SK-N-SH (cell line): Measurements from ENCODE around the gene TTC21A. TPM values are rescaled to one million over a fixed set of nuclear protein-coding genes. Genes with fewer than 3 reads are reported as not detected.

Source experiments
- CTCF ChIA-PET: fragments of 300-600, 350-600 bp; formaldehyde crosslinking; extraction: SDS; loops from one replicate; lab custom pipeline; 2021; lab: Yijun Ruan, JAX
- POLR2A ChIA-PET: fragments of 350-600 bp; sonication (Branson Sonifier 250); formaldehyde crosslinking; extraction: SDS; loops from one replicate; lab custom pipeline; 2020; ENCODE audit warnings: antibody characterized with exemption, inconsistent platforms; lab: Yijun Ruan, JAX
- DNase-seq: peaks from one replicate; pipeline ENCODE4 v3.0.0; 2012
- H2AFZ ChIP-seq: fragments of 200-600 bp; sonication (generic); 2 replicates; pipeline ENCODE4 v1.8.1; 2016; ENCODE audit warnings: antibody characterized with exemption, mild to moderate bottlenecking, low read depth
- H3F3A ChIP-seq: fragments of 200-600 bp; sonication (generic); replicated peaks from 2 replicates; pipeline ENCODE3; 2016; ENCODE audit warnings: antibody characterized with exemption, mild to moderate bottlenecking; ENCODE audit not compliant: insufficient read depth
- H3K27ac ChIP-seq, 2 experiments: fragments of 200-500 bp in 1 of 2; fragments of 200-600 bp in 1 of 2; sonication (Bioruptor generic) in 1 of 2; sonication (generic), shearing (Covaris generic) in 1 of 2; 2 replicates each; pipeline versions ENCODE4 v1.5.1 to v1.6.1; 2014 to 2016; ENCODE audit warnings: low read depth in 2 of 2, inconsistent platforms in 1 of 2, low read length in 1 of 2, mild to moderate bottlenecking in 1 of 2, mixed read lengths in 1 of 2
- H3K27me3 ChIP-seq: fragments of 200-600 bp; sonication (generic), shearing (Covaris generic); 2 replicates; pipeline ENCODE4 v1.6.1; 2016; ENCODE audit warnings: mixed run types; ENCODE audit not compliant: insufficient read depth
- H3K36me3 ChIP-seq, 2 experiments: fragments of 200-500 bp in 1 of 2; fragments of 200-600 bp in 1 of 2; sonication (Bioruptor generic) in 1 of 2; sonication (generic) in 1 of 2; replicated peaks in 1 of 2; 2 replicates each; pipeline versions ENCODE3 to v1.5.1; 2014 to 2016; ENCODE audit warnings: low read length in 1 of 2, mild to moderate bottlenecking in 1 of 2; ENCODE audit not compliant: insufficient read depth in 2 of 2, control insufficient read depth in 1 of 2
- H3K4me1 ChIP-seq, 2 experiments: fragments of 200-500 bp in 1 of 2; fragments of 200-600 bp in 1 of 2; sonication (Bioruptor generic) in 1 of 2; sonication (generic), shearing (Covaris generic) in 1 of 2; 2 replicates each; pipeline versions ENCODE4 v1.5.1 to v1.6.1; 2014 to 2016; ENCODE audit warnings: low read depth in 1 of 2, low read length in 1 of 2, mixed run types in 1 of 2; ENCODE audit not compliant: insufficient read depth in 2 of 2, control insufficient read depth in 1 of 2
- H3K4me2 ChIP-seq: fragments of 200-600 bp; sonication (generic), shearing (Covaris generic); 2 replicates; pipeline ENCODE4 v1.6.1; 2017; ENCODE audit warnings: mixed run types
- H3K4me3 ChIP-seq, 2 experiments: fragments of 200-500 bp in 1 of 2; fragments of 200-600 bp in 1 of 2; sonication (Bioruptor generic) in 1 of 2; sonication (generic), shearing (Covaris generic) in 1 of 2; 2 replicates each; pipeline versions ENCODE4 v1.5.1 to v1.8.1; 2014 to 2016; ENCODE audit warnings: low read depth in 2 of 2, inconsistent platforms in 1 of 2, low read length in 1 of 2, mild to moderate bottlenecking in 1 of 2, mixed read lengths in 1 of 2, moderate library complexity in 1 of 2
- H3K79me2 ChIP-seq: fragments of 200-600 bp; sonication (generic); 2 replicates; pipeline ENCODE4 v1.8.1; 2017; ENCODE audit warnings: mild to moderate bottlenecking; ENCODE audit not compliant: insufficient read depth
- H3K9ac ChIP-seq: fragments of 200-600 bp; sonication (generic); 2 replicates; pipeline ENCODE4 v1.6.1; 2017; ENCODE audit warnings: mixed run types
- H3K9me2 ChIP-seq: fragments of 200-600 bp; sonication (generic); 2 replicates; pipeline ENCODE4 v1.6.1; 2017; ENCODE audit warnings: mixed run types
- H3K9me3 ChIP-seq: fragments of 200-600 bp; sonication (generic); 2 replicates; pipeline ENCODE4 v1.6.1; 2017; ENCODE audit warnings: mixed run types, mild to moderate bottlenecking, moderate library complexity
- H4K20me1 ChIP-seq: fragments of 200-600 bp; sonication (generic); 2 replicates; pipeline ENCODE4 v1.6.1; 2017; ENCODE audit warnings: mild to moderate bottlenecking, mixed run types; ENCODE audit not compliant: insufficient read depth
- EP300 ChIP-seq, 2 experiments: IDR thresholded peaks; 2 replicates each; pipeline versions ENCODE4 v1.4.0 to v1.6.1; 2012; ENCODE audit warnings: borderline replicate concordance in 1 of 2, low read depth in 1 of 2, low read length in 1 of 2
- EZH2phosphoT487 ChIP-seq: fragments of 200-600 bp; sonication (generic); IDR thresholded peaks from 2 replicates; pipeline ENCODE4 v1.6.1; 2017; ENCODE audit warnings: low read depth, mixed run types, mild to moderate bottlenecking, antibody characterized with exemption, moderate library complexity, borderline replicate concordance
- FOSL2 ChIP-seq: IDR thresholded peaks from 2 replicates; pipeline ENCODE4 v1.4.0; 2012; ENCODE audit warnings: low read depth, mild to moderate bottlenecking, moderate library complexity, borderline replicate concordance
- FOXM1 ChIP-seq: IDR thresholded peaks from 2 replicates; pipeline ENCODE4 v1.4.0; 2012; ENCODE audit warnings: low read depth, mild to moderate bottlenecking
- JUND ChIP-seq: IDR thresholded peaks from 2 replicates; pipeline ENCODE4 v1.4.0; 2012
- NFIC ChIP-seq: IDR thresholded peaks from 2 replicates; pipeline ENCODE4 v1.4.0; 2012; ENCODE audit warnings: borderline replicate concordance
- RAD21 ChIP-seq: IDR thresholded peaks from 2 replicates; pipeline ENCODE4 v1.6.1; 2012; ENCODE audit warnings: mild to moderate bottlenecking, low read length
- RCOR1 ChIP-seq: fragments of 150-350 bp; IDR thresholded peaks from 2 replicates; pipeline ENCODE4 v1.6.1; 2017; ENCODE audit warnings: antibody characterized with exemption, low read length
- TEAD4 ChIP-seq: IDR thresholded peaks from 2 replicates; pipeline ENCODE4 v1.4.0; 2012; ENCODE audit warnings: mild to moderate bottlenecking, borderline replicate concordance; ENCODE audit not compliant: insufficient read depth
- YY1 ChIP-seq: IDR thresholded peaks from 2 replicates; pipeline ENCODE4 v1.4.0; 2012; ENCODE audit warnings: low read depth, mild to moderate bottlenecking
- WGBS: methylation state at CpG from one replicate; pipeline ENCODE4 v1.1.6; 2017; ENCODE audit warnings: low lambda C conversion rate; 5-methylcytosine and 5-hydroxymethylcytosine counted together
- polyA plus RNA-seq, 3 experiments: library from polyadenylated mRNA; depleted of rRNA; stranded (reverse); fragments of >200 nt; gene quantifications; 2 replicates each; pipeline ENCODE4 v1.2.3, GENCODE V29; 2012
- TF ChIP-seq, protein P1 (sequence below): fragments of 150-350 bp; IDR thresholded peaks from 2 replicates; pipeline ENCODE4 v1.6.1; 2017; ENCODE audit warnings: antibody characterized with exemption, low read length, low read depth, borderline replicate concordance
- TF ChIP-seq, protein P2 (sequence below): IDR thresholded peaks from 2 replicates; pipeline ENCODE4; 2012
- TF ChIP-seq, protein P3 (sequence below): IDR thresholded peaks from 2 replicates; pipeline ENCODE4 v1.4.0; 2012; ENCODE audit warnings: low read depth
- TF ChIP-seq, protein P4 (sequence below): fragments of 200-600 bp; sonication (generic); IDR thresholded peaks from 2 replicates; pipeline ENCODE4 v1.6.1; 2017; ENCODE audit warnings: antibody characterized with exemption, mild to moderate bottlenecking, moderate library complexity

Gene TTC21A
- polyA plus RNA-seq, 1 of the 3 experiments (the other 2 are of a cell fraction) = 3.9 TPM

DNA sequence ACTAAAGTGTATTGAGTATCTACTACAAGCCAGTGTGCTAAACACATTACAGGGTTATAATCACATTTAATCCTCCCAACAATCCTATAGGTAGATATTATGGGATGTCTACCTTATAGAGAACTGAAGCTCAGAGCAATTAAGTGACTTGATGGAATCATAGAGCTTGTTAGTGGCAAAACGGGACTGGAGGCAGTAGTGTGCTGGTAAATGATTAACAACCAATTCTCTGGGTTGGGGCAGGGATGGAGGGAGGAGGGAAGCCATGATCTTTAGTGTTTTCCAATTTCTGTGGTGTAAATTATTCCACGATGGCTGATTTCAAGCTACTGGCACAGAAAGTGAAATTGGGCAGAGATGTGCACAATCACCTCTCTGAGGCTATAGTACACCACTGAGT is 64.4 kb downstream of the TTC21A start:
- no peaks in the 10 kb centered on the region for H3K36me3 ChIP-seq
- no peak for DNase-seq
- no peaks in the 10 kb centered on the region for H3K9me2 ChIP-seq
- H3K9me3 ChIP-seq = no peaks in the 10 kb centered on the region
- H3K27me3 ChIP-seq = no peaks in the 10 kb centered on the region
- no peaks in the 10 kb centered on the region for H4K20me1 ChIP-seq
- H3K27ac ChIP-seq = no peak overlapping the region
- H3K4me3 ChIP-seq = no peak overlapping the region
- 61% methylated on average over 2 of the region's 2 CpGs for WGBS
- TF ChIP-seq NFIC (no peak), RCOR1 (no peak), FOXM1 (no peak), TEAD4 (no peak), FOSL2 (no peak), RAD21 (no peak), YY1 (no peak), EZH2phosphoT487 (no peak), JUND (no peak), EP300 (IDR thresholded peaks at IDR 0.05; ENCODE audit: borderline replicate concordance in 1 of 2, low read depth in 1 of 2, low read length in 1 of 2) (no peak)
- TF ChIP-seq, protein P1, sequence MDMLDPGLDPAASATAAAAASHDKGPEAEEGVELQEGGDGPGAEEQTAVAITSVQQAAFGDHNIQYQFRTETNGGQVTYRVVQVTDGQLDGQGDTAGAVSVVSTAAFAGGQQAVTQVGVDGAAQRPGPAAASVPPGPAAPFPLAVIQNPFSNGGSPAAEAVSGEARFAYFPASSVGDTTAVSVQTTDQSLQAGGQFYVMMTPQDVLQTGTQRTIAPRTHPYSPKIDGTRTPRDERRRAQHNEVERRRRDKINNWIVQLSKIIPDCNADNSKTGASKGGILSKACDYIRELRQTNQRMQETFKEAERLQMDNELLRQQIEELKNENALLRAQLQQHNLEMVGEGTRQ = no peak
- TF ChIP-seq, protein P2, sequence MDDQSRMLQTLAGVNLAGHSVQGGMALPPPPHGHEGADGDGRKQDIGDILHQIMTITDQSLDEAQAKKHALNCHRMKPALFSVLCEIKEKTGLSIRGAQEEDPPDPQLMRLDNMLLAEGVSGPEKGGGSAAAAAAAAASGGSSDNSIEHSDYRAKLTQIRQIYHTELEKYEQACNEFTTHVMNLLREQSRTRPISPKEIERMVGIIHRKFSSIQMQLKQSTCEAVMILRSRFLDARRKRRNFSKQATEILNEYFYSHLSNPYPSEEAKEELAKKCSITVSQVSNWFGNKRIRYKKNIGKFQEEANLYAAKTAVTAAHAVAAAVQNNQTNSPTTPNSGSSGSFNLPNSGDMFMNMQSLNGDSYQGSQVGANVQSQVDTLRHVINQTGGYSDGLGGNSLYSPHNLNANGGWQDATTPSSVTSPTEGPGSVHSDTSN = no peak
- TF ChIP-seq, protein P3, sequence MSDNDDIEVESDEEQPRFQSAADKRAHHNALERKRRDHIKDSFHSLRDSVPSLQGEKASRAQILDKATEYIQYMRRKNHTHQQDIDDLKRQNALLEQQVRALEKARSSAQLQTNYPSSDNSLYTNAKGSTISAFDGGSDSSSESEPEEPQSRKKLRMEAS = no peak
- TF ChIP-seq, protein P4, sequence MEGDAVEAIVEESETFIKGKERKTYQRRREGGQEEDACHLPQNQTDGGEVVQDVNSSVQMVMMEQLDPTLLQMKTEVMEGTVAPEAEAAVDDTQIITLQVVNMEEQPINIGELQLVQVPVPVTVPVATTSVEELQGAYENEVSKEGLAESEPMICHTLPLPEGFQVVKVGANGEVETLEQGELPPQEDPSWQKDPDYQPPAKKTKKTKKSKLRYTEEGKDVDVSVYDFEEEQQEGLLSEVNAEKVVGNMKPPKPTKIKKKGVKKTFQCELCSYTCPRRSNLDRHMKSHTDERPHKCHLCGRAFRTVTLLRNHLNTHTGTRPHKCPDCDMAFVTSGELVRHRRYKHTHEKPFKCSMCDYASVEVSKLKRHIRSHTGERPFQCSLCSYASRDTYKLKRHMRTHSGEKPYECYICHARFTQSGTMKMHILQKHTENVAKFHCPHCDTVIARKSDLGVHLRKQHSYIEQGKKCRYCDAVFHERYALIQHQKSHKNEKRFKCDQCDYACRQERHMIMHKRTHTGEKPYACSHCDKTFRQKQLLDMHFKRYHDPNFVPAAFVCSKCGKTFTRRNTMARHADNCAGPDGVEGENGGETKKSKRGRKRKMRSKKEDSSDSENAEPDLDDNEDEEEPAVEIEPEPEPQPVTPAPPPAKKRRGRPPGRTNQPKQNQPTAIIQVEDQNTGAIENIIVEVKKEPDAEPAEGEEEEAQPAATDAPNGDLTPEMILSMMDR = no peak
- peaks cover under 1 to 9% of the 10 kb centered on the region in 2 experiments; a peak in 3 of 4 replicates for H3K4me1 ChIP-seq
- H3K4me2 ChIP-seq = no peak overlapping the region
- CTCF ChIA-PET = interaction anchor here (1.2 to 2.8 kb wide), 4 partner anchors 14 to 116 kb away, joined by 3 to 14 read pairs (median 5); no protein-coding TSS in a partner anchor
- no peaks in the 10 kb centered on the region for H3K79me2 ChIP-seq
- H3F3A ChIP-seq = peaks cover 6% of the 10 kb centered on the region
- no peak overlapping the region for H2AFZ ChIP-seq
- no peak overlapping the region for H3K9ac ChIP-seq
- POLR2A ChIA-PET = no interaction called here
